Hair follicular keratinocyte (primary cell): ENCODE data around the gene RAD54L2. TPM values are rescaled to one million over a fixed set of nuclear protein-coding genes. Genes with fewer than 3 reads are reported as not detected.

ENCODE experiments used
- total RNA-seq: library from RNA; depleted of rRNA; stranded (reverse); fragments of >200 nt; gene quantifications from 2 replicates; pipeline ENCODE4 v1.2.3, GENCODE V29; 2015

Gene RAD54L2
- total RNA-seq, result 7.4 and 8.1 TPM in 2 replicates

GRCh38 chr3:51538459-51539290 lies at the start of gene RAD54L2:
Gene RAD54L2 (plus strand): TSS chr3:51538719. CDS start chr3:51590421, 51,702 bp downstream.

Other genes with a start within 250 kb of the RAD54L2 start
- gene MANF, start 153.4 kb upstream of the RAD54L2 start, total RNA-seq, result 278 and 296 TPM in 2 replicates
- gene RBM15B, start 147.4 kb upstream of the RAD54L2 start, total RNA-seq, result 26.6 and 28.3 TPM in 2 replicates
- 9.3 and 10.9 TPM in 2 replicates for gene DCAF1, start 38.7 kb upstream of the RAD54L2 start, total RNA-seq
- gene TEX264, start 132.5 kb downstream of the RAD54L2 start, total RNA-seq, result 78.4 and 96.8 TPM in 2 replicates
- 0.08 TPM in 2 replicates for gene GRM2, start 168.3 kb downstream of the RAD54L2 start, total RNA-seq
- not detected in 2 replicates for gene IQCF6, start 240.5 kb downstream of the RAD54L2 start, total RNA-seq